Measurements from ENCODE around the gene CDKL5.

CDKL5 gene

DNA sequence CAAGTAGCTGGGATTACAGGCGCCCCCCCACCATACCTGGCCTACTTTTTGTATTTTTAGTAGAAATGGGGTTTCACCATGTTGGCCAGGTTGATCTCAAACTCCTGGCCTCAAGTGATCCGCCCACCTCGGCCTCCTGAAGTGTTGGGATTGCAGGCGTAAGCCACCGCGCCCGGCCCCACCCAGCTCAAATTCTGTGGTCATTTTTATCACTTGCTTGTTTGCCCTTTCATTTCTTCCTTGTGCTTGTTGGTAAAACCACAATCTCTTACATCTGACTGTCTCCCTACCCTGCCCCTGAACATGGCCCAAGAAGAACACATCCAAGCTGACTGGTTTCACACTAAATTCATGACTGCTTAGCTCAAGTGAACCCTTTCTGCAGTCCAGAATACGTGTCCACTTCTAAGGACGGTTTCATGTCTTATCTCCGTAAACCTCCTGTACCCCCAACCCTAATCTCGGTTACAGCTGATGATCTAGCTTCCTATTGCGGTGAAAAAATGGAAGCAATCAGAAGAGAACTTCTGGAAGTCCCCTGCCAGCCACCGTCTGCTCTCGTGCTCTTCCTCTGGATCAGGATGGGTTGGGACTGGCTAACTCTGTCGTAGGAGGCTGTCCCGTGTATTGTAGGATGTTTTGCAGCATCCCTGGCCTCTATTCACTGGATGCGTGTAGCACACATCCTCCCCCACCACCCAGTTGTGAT, 251.9 kb downstream of the CDKL5 start:
- no peak overlapping the region for H3K27ac ChIP-seq
- no peak for TF ChIP-seq ZFX (IDR thresholded peaks at IDR 0.05; ENCODE audit: borderline replicate concordance)
- TF ChIP-seq, protein P1, sequence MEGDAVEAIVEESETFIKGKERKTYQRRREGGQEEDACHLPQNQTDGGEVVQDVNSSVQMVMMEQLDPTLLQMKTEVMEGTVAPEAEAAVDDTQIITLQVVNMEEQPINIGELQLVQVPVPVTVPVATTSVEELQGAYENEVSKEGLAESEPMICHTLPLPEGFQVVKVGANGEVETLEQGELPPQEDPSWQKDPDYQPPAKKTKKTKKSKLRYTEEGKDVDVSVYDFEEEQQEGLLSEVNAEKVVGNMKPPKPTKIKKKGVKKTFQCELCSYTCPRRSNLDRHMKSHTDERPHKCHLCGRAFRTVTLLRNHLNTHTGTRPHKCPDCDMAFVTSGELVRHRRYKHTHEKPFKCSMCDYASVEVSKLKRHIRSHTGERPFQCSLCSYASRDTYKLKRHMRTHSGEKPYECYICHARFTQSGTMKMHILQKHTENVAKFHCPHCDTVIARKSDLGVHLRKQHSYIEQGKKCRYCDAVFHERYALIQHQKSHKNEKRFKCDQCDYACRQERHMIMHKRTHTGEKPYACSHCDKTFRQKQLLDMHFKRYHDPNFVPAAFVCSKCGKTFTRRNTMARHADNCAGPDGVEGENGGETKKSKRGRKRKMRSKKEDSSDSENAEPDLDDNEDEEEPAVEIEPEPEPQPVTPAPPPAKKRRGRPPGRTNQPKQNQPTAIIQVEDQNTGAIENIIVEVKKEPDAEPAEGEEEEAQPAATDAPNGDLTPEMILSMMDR (IDR thresholded peaks at IDR 0.05): no peak

DNA sequence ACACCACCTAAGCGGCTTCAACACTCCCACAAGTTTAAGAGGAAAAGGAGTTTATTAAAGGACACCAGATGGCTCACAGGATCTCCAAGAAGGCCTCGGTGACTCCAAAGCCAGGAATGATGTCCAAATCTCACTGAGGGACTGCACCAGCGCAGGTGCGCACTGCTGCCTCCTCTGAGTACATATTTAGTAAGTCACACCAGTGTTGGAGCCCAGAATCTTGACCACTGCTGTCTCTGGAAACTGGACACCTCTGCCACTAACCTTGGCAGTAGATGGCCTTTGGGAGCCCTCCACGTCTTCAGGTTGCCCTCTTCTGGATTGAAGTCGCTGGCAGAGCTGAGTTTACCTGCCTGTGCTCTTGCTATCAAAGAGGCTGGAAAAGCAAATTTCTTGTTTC, 256.6 kb downstream of the CDKL5 start:
- H3K27ac ChIP-seq: no peak overlapping the region
- TF ChIP-seq, protein P1 (IDR thresholded peaks at IDR 0.05): no peak

DNA sequence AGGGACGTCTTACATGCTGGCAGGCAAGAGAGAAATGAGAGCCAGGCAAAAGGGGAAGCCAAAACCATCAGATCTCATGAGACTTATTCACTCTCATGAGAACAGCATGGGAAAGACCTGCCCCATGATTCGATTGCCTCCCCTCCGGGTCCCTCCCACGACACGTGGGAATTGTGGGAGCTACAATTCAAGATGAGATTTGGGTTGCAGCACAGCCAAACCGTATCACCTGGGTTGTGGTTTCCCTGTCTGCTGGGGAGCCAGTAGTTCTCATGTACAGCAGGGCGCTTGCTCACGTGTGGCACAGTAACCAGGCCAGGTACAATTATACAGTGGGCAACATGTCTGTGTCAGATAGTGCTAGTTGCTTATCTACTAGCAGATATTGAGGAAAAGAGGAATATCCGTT, 257.6 kb downstream of the CDKL5 start:
- H3K27ac ChIP-seq: no peak overlapping the region
- TF ChIP-seq, protein P1 (IDR thresholded peaks at IDR 0.05): no peak
- TF ChIP-seq ZFX (IDR thresholded peaks at IDR 0.05; ENCODE audit: borderline replicate concordance): no peak

DNA sequence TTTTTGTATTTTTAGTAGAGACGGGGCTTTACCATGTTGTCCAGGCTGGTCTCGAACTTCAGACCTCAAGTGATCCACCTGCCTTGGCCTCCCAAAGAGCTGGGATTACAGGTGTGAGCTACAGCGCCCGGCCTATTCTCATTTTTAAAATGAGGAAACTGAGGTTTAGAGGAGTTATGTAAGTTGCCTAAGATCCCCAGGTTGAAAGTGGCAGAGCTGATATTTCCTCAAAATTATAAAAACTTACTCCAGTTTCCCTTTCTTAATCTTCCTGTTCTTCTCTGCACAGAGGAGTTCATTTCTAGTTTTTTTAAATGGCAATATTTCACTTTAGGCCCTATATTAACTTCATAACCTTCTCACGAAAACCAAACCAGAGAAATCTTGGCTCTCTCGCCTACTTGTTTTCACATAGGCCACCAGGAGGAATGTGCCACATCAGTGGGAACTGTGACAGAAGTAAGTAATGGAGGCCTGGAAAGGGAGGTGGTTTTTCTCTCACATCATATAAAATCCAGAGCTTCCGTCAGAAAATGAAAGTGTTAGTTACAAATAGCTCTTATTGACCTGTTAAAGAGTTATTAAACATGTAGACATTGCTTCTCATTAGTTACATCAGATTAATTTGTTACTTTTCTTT, 262.6 kb downstream of the CDKL5 start:
- H3K27ac ChIP-seq: no peak overlapping the region
- no peak for TF ChIP-seq ZFX (IDR thresholded peaks at IDR 0.05; ENCODE audit: borderline replicate concordance)
- TF ChIP-seq, protein P1 (IDR thresholded peaks at IDR 0.05): no peak

DNA sequence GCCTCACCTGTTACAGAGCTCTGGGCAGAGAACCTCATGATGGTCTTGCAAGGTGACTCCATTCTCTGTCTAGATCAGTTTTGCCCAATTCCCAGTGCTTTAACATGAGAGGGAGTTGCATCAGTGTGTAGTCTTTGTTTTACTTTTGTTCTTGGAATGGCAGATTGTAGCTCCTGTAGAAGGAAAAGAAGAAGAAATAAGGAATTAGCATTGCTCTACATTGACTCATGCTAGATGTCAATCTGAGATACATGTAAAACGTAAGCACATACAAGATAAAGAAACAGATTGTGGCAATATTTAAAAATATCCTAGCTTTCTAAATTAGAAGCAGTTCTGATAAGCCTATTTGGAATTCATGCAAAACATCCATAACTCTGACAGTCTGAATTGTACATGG, 266.0 kb downstream of the CDKL5 start:
- TF ChIP-seq, protein P1 (IDR thresholded peaks at IDR 0.05): no peak
- no peak for TF ChIP-seq ZFX (IDR thresholded peaks at IDR 0.05; ENCODE audit: borderline replicate concordance)
- no peak overlapping the region for H3K27ac ChIP-seq

DNA sequence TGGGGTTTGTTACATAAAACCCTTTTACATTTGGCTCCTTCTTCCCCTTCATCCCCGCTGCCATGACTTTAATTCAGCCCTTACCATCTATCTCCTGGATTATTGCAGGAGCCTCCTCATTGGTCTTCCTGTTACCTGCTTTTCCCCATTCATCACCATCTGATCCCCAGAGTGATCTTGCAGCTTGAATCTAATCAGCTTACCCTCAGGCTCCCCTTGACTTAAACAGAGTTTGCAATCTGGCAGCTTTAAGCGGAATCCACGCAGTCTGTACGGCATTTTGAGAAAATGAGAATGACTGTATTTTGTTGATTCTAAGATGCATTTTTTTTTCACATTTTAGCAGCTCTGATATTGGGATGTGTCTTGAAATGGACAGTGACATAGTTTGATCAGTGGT, 267.1 kb downstream of the CDKL5 start:
- no peak overlapping the region for H3K27ac ChIP-seq
- TF ChIP-seq ZFX (IDR thresholded peaks at IDR 0.05; ENCODE audit: borderline replicate concordance): no peak
- TF ChIP-seq, protein P1 (IDR thresholded peaks at IDR 0.05): no peak

DNA sequence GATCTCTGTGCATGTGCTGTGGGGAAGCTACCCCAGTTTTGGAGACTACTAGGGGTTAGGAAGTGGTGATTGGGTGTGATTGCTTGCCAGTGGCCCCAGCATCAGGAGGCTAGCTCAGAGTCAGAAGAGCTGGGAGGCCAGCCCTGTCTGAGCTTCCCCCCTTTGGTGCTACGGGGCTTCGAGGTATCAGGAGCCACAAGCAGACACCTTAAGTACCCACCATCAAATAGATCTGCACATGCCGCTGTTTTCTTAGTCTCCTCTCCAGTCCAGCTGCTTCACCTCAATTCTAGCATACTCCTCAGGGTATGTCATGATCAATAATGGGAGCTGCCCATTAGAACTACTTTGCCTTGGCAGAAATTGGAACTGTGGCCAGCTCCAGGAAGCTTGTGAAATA, 271.2 kb downstream of the CDKL5 start:
- no peak overlapping the region for H3K27ac ChIP-seq
- TF ChIP-seq, protein P1 (IDR thresholded peaks at IDR 0.05): no peak
- TF ChIP-seq ZFX (IDR thresholded peaks at IDR 0.05; ENCODE audit: borderline replicate concordance): no peak
